Retinal pigment epithelial cell (primary cell): ENCODE results near the gene ABCB7.
"Not testable (repeated sequence)": the region's sequence is repeated elsewhere in the genome, so short reads cannot be mapped to it uniquely, and the experiment has no call there.

Experiments used
- DNase-seq: peaks from one replicate; pipeline ENCODE4 v3.0.0-alpha.2; 2010; ENCODE audit warnings: low read depth
- H3K4me3 ChIP-seq: 2 replicates; pipeline ENCODE4 v1.5.1; 2011; ENCODE audit warnings: mild to moderate bottlenecking, low read length, control low read depth, moderate library complexity
- CTCF ChIP-seq: conservative IDR thresholded peaks from 2 replicates; pipeline ENCODE4 v1.5.1; 2011; ENCODE audit warnings: low read depth, low read length, control low read depth, inconsistent platforms

The ABCB7 gene

GRCh38 chrX:75155827-75156525, at the start of gene ABCB7:
Gene ABCB7 (minus strand): TSS chrX:75156283. CDS start chrX:75156272, 11 bp downstream.
- H3K4me3 ChIP-seq: peak within 1 kb of the TSS; percentile 84
- DNase-seq: no peak
- TF ChIP-seq CTCF: peak; percentile 23

GRCh38 chrX:75188415-75189206, 32.5 kb upstream of the ABCB7 start:
- H3K4me3 ChIP-seq, DNase-seq: not testable (repeated sequence)

- no peak for TF ChIP-seq CTCF
- no peak for DNase-seq
- H3K4me3 ChIP-seq: no peak overlapping the region
These were observed 25.6 kb upstream of the ABCB7 start for GRCh38 chrX:75181721-75182120.

GRCh38 chrX:75179536-75180293, 23.6 kb upstream of the ABCB7 start:
- not testable (repeated sequence) for DNase-seq, H3K4me3 ChIP-seq

GRCh38 chrX:75172257-75172890, 16.3 kb upstream of the ABCB7 start:
- not testable (repeated sequence) for H3K4me3 ChIP-seq, DNase-seq

GRCh38 chrX:75158054-75158453, 2.0 kb upstream of the ABCB7 start:
- H3K4me3 ChIP-seq: no peak overlapping the region
- DNase-seq: no peak

GRCh38 chrX:75156531-75156945, 455 bp upstream of the ABCB7 start:
- DNase-seq: no peak
- TF ChIP-seq CTCF: no peak
- peak overlapping the region; percentile 84 for H3K4me3 ChIP-seq

More at GRCh38 chrX:75158054-75158453, 2.0 kb upstream of the ABCB7 start:
- no peak for TF ChIP-seq CTCF

- peak overlapping the region; percentile 84 for H3K4me3 ChIP-seq
- no peak for TF ChIP-seq CTCF
- DNase-seq: no peak
These were observed 646 bp downstream of the ABCB7 start for GRCh38 chrX:75155447-75155826.
